Lung microvascular endothelial cell (primary cell): ENCODE measurements around the gene SPATS2. TPM values are rescaled to one million over a fixed set of nuclear protein-coding genes. Genes with fewer than 3 reads are reported as not detected.
"Not testable (repeated sequence)": the region's sequence is repeated elsewhere in the genome, so short reads cannot be mapped to it uniquely, and the experiment has no call there.

Experiments
- DNase-seq, 2 donors: peaks; one replicate each; pipeline versions ENCODE4 v3.0.0 to v3.0.0-alpha.2; 2010; ENCODE audit warnings: low read depth in 2 of 2
- total RNA-seq: library from RNA; depleted of rRNA; stranded (reverse); fragments of >200 nt; gene quantifications from 2 replicates; pipeline ENCODE4 v1.2.1, GENCODE V29; 2014

The SPATS2 gene
- total RNA-seq, 1 donor from 2014 or later: 11.7 TPM

DNA sequence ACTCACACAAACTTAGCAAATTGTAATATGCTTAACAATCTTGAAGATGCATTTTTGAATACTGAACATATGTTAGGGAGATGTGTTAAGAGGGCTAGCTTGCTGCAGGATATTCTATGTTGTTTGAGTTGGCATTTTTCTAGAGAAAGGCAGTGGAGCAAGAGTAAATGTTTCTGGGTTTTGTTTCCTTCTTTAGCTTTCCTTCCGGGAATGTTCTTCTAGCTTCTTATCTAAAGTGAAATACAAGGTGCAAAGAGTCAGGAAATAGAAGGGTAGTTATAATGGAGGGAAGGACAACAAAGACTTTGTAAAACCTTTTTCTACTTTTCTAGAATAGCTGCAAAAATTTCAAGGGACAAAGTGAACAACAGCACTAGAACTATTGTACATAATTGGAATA is 94.0 kb downstream of the SPATS2 start:
- no peak for DNase-seq

DNA sequence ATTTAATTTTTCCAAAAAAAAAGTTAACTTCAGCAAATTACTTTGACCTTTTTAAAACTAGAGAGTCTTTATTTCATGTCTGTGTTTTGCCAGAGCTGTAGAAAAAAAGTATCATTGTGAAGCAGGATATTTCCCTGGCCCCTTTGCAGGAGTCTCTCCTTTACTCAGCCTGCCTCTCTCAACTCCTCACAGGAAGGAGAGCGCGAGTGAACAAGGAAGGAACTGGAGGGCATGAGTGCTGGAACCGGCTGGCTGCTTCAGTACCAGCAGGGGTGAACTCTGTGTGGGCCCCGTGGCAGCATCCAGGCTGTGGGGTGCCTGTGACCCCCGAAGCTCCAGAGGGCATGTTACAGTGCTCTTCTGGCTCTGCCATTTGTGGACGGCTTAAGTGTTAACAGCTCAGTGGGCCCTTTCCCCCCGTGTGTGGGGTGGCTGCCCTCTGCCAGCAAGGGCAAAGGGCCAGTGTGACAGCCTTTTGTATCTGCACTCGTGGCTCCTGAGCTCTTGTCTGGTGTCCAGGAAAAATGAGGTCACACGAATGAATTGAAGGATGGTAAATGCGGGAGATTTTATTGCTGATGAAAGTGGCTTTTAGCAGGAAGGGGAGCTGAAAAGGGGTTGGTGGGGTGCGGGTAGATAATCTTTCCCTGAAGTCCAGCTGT is 95.0 kb downstream of the SPATS2 start:
- DNase-seq: peak; percentile 27 to 68

- DNase-seq: no peak
Observed at GRCh38 chr12:49465132-49465531, 97.9 kb downstream of the SPATS2 start.

GRCh38 chr12:49470986-49471385 is 103.7 kb downstream of the SPATS2 start:
- no peak for DNase-seq

DNA sequence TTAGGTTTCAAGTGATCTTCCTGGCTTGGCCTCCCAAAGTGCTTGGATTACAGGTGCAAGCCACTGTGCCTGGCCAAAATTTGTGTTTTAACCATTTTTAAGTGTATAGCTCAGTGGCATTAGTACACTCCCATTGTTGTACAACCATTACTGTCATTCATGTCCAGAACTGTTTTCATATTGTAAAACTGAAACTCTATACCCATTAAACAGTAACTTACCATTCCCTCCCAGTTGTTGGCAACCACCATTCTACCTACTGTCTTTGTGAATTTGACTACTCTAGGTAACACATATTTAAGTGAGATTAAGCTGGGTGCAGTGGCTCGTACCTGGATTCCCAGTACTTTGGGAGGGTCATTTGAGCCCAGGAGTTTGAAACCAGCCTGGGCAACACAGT is 104.3 kb downstream of the SPATS2 start:
- DNase-seq: no peak

- no peak for DNase-seq
Observed at GRCh38 chr12:49476091-49476490, 108.8 kb downstream of the SPATS2 start.

DNA sequence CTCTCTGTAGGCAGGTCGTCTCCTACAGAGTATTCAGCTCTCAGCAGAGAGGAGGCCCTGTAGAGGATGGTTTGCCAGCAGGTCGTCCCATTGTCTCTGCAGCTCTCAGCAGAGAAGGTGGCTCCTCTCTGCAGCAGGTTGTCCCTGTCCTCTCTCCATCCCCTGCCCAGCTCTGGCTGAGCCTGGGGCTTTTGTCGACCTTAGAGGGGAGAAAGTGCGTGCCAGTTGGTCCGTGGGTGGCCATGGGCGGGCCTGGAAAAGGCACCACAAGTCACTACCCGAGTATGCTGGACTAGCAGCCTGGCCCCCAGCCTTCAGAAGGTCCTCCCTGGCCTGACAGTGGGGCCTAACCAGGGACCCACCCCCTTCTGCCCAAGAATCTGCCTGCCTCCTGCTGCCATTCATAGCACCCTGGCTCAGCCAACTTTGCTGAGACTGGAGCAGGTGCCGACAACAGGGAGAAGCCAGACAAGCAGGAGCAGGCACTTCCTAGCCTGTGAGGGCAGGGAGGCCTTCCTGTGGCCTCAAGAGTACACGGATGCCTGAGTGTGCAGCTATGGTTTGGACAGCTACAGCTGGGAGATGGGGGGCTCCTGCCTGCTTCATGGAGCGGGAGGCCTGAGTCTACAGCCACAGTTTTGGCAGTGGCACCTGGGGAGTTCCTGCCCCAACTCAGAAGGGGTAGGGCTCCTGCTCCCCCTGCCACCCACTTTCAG is 111.8 kb downstream of the SPATS2 start:
- no peak for DNase-seq

GRCh38 chr12:49482095-49483051 is 115.1 kb downstream of the SPATS2 start:
- DNase-seq: peak in 1 of 2 donors; percentile 48

DNA sequence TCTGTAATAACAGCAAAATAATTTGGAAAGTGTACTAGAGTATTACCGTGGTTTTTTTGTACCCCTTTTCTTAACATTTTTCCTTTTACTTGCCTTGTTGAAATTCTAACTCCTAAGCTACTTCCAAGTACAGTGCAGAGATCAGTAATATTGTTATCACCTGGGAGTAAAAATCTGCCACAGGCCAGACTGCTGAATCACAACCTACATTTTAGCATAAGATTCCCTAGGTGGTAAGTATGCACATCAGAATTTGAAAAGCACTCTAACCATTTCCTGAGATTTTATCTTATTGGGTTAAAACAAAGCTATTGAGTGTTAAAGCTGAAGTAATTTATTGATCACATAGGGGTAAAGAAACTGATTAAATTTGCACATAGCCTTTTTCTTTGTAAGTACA is 116.4 kb downstream of the SPATS2 start:
- no peak for DNase-seq

GRCh38 chr12:49487605-49488004 is 120.3 kb downstream of the SPATS2 start:
- DNase-seq: no peak

DNA sequence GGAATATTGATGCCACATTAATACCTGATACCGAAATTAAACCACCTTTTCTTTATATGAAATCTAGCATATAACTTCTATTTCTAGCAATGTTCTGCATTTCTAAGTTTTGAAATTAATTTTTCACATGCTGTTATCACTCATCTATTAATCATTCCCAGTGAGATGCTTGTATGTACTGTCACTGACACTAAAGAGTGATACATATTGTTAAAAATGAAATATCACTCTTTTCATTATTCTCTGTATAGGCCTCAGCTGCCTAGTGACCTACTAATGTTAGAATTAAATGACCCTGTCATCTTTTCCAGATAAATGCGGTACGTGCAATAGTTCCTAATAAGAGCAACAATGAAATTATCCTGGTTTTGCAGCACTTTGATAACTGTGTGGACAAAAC is 121.9 kb downstream of the SPATS2 start:
- no peak for DNase-seq

DNA sequence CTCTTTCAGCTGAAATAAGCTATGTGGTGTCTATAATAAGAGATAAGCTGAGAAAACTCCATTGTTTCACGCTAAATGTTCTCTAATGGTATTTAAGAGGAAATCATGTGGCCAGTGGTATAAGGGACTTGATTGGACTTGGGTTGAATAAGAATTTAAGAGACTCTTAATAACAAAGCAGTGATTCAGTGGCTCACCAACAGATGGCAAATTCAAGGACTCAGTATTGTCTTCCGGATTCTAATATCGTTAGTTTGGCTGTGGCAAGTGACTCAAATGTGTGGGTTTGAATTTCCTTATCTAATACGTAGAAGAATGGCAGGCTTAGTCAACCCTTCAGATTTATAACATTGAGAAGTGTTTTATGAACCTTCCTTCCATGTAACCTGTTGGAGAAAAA is 122.5 kb downstream of the SPATS2 start:
- peak in 1 of 2 donors; percentile 88 for DNase-seq

DNA sequence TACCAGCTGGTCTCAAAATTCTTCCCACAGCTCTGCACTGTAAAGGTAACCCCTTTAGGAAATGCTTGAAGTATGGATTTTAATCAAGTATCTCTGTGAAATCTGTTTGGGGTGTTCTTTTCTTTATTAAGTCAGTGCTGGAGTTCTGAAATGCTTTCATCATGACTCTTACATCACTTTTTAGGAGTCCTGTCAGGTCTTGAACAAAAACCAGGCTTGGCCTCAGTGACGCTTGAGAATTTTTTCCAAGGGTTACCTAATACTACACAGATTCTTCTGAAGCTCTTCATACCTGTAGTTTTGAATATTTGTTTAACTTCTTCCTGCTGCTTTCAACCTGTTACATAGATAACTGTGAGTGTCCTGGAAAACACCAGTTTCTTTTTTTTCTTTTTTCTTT is 124.6 kb downstream of the SPATS2 start:
- no peak for DNase-seq

GRCh38 chr12:49493900-49494299 is 126.6 kb downstream of the SPATS2 start:
- no peak for DNase-seq

DNA sequence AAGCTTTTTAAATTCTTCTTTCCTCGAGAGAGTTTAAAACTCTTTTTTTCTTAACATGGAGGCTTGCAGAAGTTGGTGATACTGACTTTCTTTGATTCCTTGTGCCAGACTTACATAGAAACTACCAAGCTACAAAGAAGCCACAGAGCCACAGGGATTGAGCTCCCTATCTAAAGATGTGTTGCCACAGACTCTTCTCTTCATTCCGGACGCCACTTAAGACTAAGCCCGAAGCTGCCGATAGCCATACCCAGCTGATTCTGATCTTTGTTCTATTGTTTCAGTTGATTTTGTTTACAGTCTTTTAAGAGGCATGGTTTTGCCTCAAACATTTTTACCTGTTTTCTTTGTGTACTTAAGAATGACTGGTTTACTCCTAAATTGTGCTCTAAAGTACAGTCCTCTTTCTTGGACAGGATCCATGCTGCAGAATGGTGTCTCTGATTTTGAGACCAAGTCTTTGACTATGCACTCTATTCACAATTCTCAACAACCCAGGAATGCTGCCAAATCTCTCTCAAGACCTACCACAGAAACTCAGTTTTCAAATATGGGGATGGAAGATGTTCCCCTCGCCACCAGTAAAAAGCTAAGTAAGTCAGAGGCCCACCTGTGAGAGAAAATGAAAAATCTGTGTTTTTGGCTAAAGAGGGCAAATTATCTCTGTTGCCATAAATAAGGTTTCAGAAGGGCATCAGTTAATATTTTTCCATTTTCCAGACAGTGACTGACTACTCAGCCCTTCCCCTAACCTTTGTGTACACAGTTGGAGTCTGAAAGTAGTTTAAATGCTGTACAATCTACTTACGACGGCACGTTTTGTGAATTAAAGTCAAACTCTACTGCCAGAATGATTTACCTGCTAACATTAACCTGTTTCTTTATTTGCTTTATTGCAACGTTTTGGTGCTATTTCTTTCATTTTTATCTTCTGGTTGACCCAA is 129.4 kb downstream of the SPATS2 start:
- DNase-seq: no peak

DNA sequence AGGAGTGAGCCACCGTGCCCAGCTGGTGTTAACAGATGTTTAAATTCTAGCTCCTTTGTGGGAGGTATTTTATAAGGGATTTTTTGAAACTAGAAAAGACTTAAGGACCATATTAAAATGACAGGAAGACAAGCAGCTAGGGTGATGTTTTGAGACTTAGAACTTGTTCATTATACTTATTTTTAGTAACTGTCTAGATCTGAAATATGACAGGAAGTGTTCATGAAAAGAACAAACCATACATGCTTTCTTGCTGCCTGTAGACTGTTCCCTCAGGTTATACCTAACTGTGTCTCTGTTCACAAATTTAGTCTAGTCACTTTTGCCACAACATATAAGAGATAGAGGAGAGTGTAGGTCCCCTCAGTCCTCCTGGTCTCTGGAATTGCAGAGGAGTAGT is 134.6 kb downstream of the SPATS2 start:
- peak in 1 of 2 donors; percentile 41 for DNase-seq

GRCh38 chr12:49502590-49502989 is 135.3 kb downstream of the SPATS2 start:
- peak in 1 of 2 donors; percentile 68 for DNase-seq

- peak; percentile 89 to 98 for DNase-seq
Observed at GRCh38 chr12:49503674-49504180, 136.5 kb downstream of the SPATS2 start.

GRCh38 chr12:49505672-49506071 is 138.4 kb downstream of the SPATS2 start:
- DNase-seq: peak; percentile 22 to 64

DNA sequence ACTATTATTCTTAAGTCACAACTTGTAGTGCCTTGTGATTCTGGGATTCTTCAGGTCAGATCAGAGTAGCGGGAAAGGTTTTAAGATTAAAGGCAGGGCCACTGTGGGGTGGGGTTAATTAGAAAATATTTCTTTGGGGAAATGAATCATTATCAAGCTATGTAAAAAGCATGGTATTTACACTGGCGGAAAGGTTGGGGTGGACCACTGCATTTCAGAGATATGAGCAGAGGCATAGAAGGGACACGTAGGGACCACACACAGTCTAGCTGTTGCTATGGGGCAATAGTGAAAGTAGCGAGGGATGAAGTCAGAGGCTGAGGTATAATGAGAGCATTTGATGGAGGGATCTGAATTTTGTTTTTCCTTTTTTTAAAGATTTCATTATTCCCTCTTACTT is 139.9 kb downstream of the SPATS2 start:
- peak; percentile 88 to 98 for DNase-seq

DNA sequence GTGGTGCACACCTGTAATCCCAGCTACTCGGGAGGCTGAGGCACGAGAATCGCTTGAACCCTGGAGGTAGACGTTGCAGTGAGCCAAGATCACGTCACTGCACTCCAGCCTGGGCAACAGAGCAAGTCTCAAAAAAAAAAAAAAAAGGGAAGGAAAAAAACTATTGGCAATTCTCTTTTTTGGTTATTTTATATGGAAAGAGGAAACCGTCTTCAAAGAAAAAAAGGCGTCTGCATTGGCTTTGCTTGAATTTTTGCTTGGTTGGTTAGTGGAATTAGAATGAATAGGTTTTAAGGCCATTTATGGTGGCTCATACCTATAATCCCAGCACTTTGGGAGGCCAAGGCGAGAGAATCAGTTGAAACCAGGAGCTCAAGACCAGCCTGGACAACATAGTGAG is 142.4 kb downstream of the SPATS2 start:
- not testable (repeated sequence) for DNase-seq
